Effector CD8-positive, alpha-beta T cell (primary cell): ENCODE data around the gene GLRB.
"Not testable (repeated sequence)": the region's sequence is repeated elsewhere in the genome, so short reads cannot be mapped to it uniquely, and the experiment has no call there.

Source experiments
- DNase-seq: peaks from one replicate; lab custom pipeline; 2025; lab: John Stamatoyannopoulos, UW

The GLRB gene

DNA sequence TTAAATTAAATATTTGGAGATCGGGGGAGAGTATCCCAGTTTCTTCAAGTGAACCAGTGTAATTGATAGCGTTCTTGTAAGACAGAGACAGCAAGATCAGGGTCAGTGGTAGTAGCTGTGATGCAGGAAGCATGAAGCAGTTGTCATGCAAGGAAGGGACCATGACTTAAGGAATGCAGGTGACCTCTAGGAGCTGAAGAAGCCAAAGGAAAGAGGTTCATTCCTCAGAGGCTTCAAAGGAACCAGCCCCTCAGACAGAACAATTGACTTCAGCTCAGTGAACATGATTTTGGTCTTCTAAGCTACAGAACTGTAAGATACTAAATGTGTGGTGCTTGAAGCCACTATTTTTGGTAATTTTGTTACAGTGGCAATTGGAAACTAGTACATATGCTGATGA lies 51.6 kb downstream of the GLRB start:
- no peak for DNase-seq

DNA sequence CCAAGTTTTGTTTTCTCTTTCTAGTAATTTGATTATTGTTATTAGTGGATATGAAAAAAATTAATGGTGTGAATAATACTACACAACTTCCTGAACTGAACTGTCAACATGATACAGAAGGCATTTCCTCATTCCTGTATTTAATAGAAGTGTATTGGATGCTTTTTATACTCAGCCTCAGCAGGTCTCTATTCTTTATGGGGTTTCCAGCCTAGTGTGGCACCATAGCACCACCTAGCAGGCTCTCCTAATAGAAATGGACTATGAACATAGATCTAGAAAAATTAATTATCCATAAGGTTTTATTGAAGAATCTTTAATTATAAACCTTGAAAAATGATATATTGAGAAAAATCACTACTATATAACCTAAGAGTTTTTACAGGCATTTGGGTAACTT lies 52.4 kb downstream of the GLRB start:
- DNase-seq = no peak

DNA sequence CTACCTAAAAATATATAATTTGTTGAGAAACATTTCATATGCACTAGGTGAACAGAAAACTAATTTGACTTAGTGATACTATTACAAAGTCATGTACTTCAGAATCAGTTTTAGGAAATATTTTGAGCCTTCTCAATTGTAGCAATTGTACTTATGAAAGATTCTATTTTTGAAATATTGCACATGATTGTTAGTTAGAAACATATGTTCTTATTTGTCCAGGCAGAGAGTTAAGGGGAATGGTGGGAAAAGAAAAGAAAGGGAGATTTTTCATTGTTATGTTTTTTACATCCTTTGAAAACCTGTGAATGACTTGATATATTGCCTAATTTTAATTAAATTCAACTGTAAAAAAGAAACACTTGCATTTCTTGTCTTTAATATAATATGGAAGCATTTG lies 66.0 kb downstream of the GLRB start:
- DNase-seq = no peak

DNA sequence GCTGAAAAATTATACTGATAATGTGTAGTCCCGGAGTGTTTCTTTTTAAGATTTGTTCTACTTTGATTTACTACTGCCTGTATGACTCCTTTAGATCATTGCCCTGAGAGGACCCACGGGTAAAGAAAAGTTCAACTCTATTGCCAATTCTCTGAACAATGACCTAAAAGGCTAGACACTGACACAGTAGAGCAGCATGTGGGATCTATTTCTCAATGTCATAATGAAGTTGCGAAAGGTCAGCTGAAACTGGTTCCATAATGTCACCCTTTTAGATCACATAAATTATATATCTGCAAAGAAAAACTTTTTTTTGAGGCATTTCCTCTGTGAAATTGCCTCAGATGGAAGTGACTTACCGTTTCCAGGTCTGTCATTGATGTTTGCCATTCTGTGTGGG lies 67.4 kb downstream of the GLRB start:
- DNase-seq = no peak

DNA sequence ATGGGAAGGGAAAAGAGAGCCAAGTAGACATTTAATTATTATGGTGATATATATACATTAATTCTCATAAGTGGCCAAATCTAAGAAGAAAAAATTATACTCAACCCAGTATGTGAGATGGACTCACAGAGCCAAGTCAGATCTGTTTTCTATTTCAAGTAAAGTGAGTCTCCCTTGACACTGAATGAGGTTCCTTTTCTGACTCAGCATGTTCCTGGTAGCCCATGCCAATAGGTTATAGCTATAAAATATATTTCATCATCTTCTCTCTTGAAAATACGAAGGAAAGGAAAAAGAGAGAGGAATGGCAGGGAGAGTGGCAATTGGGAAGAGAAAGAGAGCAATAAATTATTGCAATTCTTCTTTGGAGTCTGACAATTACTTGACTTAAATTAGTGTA lies 75.8 kb downstream of the GLRB start:
- DNase-seq = no peak

DNA sequence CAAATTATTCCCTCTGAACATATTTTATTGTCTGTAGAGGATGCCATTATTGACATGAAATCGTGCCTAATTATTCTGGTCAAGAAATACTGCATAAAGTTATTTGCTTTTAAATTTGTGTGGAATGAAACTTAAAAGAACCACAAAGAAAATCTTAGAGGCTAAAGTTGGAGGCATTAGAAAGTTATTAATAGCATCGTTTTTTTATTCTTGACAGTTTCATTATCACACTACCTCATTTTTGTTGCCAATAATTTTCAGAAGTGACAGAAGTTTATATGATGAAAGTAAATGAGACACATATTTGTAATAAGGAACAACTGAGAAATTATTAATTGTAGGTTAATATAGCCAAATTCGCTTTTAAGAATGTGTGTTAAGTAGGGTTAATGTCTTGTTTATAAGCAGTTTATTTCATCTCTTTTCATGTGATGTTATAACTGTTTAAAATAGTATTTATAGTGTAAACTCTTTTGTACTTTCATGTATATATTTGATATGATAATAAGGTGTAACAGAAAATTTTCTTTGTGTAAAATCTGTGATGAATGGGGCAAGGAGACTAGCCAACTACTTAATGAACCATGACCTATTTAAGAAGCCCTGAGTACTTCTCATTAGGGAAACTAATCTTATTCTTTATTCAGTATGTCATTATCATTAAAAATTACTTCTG lies 90.1 kb downstream of the GLRB start:
- no peak for DNase-seq

DNA sequence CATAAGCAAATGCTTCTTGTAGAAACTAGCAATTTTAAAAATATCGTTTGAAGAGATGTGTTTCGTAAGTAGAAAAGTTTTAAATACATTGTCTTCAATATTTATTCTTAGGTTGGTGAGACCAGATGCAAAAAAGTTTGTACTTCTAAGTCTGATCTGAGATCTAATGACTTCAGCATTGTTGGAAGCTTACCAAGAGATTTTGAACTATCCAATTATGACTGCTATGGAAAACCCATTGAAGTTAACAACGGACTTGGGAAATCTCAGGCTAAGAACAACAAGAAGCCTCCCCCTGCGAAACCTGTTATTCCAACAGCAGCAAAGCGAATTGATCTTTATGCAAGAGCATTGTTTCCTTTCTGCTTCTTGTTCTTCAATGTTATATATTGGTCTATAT lies 94.4 kb downstream of the GLRB start:
- no peak for DNase-seq

DNA sequence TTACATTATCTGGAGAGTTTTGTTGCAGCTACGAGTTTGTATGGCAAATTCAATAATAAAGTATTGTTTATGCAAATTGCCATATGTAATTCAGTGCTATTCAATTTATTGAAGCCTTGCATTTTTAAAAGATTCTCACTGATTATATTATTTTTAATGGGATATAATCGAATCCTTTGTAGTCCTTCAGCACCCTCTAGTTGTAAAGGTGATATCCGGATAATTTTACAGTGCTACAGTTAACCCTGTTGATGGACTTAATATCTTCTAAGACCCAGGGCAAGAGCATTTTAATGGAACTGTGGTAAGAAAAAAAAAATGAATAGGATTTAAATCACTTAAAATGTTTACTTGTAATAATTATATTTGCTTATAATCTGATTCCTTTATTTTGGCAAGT lies 96.1 kb downstream of the GLRB start:
- DNase-seq = no peak

DNA sequence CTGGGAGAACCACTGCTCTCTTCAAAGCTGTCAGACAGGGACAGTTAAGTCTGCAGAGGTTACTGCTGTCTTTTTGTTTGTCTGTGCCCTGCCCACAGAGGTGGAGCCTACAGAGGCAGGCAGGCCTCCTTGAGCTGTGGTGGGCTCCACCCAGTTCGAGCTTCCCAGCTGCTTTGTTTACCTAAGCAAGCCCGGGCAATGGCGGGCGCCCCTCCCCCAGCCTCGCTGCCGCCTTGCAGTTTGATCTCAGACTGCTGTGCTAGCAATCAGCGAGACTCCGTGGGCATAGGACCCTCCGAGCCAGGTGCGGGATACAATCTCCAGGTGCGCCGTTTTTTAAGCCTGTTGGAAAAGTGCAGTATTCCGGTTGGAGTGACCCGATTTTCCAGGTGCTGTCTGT lies 104.3 kb downstream of the GLRB start:
- not testable (repeated sequence) for DNase-seq

DNA sequence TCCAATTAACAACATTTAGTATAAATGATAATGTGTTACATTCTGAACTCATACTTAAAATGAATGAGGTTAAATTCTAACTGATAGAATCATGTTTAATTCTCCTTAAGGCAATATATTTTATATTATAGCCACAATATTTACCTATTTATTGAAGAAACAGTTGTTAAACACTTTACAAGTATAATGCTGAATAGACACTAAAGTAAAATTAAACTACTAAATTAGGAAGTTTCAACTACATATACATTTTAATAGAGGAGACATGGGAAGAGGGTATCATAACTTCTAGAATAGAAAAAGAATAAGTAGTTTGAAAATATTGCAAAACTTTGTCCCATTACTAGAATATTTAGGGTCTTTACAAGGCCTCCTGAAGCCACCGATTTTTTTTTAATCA lies 108.3 kb downstream of the GLRB start:
- no peak for DNase-seq

DNA sequence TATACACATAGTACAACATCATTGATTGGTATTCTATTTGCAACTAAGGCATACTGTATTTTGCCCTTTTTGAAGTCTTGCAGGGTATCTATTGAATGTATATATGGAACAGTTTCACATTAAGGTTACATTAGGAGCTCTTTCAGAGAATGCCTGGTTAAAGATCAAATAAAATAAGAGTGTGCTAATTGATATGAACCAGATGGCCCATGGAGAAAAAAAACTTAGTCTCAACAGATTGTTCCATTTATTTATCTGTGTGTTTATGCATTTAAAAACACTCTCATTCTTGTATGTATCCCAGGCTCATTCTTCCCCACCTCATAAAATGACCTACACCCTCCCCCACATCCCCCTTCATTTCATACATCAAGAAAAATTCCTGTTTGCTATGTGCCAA lies 109.4 kb downstream of the GLRB start:
- DNase-seq = no peak

DNA sequence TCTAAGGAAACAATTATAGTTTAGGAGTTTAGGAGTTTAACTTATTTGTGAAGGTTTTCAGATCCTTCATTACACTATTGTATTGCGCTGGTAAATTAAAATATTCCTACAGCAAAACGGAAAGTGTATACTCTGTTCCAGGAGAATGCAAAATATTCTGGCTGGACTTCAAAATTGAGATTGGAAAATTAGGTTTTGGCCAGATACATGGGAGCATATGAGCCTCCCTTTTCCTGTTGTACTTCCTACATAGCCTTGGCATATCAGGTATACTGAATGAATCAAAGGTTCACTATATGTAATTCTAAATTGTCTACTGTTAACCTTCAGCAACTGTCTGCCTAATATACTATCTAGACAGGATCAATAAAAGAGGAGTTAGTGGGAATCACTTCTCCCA lies 119.4 kb downstream of the GLRB start:
- DNase-seq = no peak

DNA sequence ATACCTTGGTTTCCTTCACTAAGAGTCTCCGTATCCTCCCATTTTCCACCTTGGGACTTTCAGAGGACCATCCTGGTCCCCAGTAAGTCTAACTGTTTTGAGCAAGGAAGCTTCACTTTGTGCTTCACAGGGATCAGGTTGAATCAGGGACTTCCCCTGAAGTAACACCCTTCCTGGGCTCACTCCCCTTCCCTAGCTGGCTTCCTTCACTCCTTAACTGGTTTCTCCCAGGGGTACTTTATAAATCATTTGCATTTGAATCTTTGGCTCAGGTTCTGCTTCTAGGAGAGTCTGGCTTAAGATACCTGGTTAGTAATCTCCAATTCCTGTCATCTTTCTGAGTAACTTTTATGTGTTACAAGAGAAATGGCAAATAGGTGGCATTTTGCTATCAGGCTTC lies 120.1 kb downstream of the GLRB start:
- DNase-seq = no peak

DNA sequence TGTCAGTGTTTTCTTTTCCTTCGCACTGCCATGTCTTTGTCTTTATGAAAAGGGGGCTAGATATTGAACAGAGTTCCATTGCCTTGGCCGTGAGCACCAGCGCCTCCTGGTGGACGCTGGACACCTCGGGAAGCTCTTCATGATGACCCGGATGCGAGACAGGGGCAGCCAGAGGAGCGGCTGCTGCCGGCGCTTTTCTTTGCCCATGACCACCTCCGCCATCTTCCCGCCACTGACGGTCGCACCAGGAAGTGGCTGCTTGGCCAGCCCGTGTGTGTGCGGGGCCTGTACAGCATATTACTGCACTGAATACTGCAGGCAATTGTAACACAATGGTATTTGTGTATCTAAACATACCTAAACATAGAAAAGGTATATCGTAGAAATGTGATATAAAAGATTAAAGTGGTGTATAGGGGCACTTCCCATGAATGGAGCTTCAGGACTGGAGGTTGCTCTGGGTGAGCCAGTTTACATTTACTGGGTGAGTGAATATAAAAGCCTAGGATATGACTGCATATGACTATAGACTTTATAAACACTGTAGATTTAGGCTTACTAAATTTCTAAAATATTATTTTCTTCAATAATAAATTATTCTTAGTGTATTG lies 128.8 kb downstream of the GLRB start:
- DNase-seq = no peak

DNA sequence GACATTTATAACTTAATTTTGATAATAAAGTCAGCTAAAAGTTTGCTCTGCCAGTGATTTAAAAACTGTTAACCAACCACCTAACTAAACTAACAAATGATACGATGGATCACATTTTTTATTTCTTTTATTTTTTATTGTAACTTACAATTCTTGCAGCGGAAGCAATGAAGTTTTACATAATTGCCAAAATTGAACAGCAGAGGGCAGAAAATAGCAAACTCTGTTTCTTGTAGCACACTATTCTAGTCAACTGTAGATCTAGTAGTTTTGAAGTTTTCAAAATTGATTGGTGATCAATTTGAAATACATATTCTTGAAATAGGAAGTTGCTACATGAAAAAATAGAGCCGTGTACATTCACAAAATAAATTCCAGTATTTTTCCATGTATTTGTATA lies 141.8 kb downstream of the GLRB start:
- no peak for DNase-seq

DNA sequence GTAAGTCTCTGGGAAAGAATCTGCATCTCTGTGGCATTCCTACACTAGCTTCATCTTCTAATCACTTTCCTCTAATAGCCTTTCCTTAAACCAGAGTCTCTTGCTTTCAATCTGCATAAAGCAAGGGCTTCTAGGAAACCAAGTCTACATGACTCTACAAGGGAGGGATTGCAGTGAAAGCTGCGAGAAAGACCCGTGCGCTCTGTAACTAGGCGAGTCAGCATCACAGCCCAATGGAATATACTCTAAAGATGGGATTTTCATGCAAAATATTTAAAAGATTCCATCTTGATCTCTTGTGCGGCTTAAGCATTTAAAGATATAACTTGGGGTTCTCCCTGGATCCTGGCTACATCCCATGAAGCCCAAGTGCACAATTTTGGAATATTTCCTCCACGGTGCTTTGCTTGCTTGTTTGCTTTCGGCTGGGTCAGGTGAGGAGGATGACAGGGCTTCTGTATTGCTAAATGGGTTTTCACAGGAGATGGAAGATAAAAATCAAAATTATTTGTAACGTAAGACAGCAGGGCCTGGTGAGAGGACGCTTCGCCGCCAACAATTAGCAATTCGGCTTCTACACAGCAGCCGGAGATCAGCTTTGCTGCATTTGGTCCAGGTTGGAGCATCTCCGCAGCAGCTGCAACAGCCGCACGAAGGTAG lies 143.9 kb downstream of the GLRB start:
- no peak for DNase-seq

DNA sequence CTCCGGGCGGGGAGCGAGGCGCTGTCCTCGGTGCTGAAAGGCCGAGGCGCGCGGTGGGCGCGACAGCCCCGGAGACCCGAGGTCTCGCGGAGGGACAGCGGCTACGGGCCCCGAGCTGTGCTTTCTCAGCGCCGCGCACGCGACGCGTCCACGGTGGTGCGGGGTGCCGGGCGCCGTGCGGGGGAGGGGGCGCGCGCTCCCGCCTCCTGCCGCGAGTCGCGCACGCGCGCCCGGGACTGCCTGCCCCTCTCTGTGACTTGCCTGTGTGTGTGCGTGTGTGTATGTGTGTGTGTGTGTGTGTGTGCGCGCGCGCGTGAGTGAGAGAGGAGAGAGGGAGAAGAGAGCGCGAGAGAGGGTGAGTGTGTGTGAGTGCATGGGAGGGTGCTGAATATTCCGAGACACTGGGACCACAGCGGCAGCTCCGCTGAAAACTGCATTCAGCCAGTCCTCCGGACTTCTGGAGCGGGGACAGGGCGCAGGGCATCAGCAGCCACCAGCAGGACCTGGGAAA lies 144.5 kb downstream of the GLRB start, which contains the start of gene GRIA2:
Gene GRIA2, plus strand, starts transcription at position 358 of the 511 bp plus-strand sequence. CDS start 315 bp downstream, outside the sequence.
- no peak for DNase-seq

DNA sequence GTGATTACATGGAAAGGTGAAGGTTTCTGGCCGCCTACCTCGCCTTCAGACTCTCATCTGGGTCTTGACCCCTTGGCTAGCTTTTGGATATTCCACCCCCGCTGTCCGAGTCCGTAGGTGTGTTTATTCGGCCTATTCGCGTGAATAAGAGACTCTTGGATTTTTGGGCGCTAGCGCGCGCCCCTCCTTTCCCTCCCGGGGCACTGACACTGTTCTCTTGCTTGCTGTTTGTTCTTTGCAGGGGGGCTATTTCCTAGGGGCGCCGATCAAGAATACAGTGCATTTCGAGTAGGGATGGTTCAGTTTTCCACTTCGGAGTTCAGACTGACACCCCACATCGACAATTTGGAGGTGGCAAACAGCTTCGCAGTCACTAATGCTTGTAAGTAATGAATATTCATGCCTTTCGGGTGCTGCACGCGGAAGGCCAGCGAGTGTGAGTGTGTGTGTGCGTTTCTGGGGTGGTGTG lies 145.5 kb downstream of the GLRB start:
- DNase-seq = no peak
